NCI-H1436 (cell line): ENCODE results near the gene MCM6.
A peak's percentile ranks its signal among the peaks of the same experiment; 100 is the strongest.
"Not testable (repeated sequence)": the region's sequence is repeated elsewhere in the genome, so short reads cannot be mapped to it uniquely, and the experiment has no call there.

Source experiments
- DNase-seq: peaks from one replicate; lab custom pipeline; 2025; lab: John Stamatoyannopoulos, UW

The MCM6 gene

DNA sequence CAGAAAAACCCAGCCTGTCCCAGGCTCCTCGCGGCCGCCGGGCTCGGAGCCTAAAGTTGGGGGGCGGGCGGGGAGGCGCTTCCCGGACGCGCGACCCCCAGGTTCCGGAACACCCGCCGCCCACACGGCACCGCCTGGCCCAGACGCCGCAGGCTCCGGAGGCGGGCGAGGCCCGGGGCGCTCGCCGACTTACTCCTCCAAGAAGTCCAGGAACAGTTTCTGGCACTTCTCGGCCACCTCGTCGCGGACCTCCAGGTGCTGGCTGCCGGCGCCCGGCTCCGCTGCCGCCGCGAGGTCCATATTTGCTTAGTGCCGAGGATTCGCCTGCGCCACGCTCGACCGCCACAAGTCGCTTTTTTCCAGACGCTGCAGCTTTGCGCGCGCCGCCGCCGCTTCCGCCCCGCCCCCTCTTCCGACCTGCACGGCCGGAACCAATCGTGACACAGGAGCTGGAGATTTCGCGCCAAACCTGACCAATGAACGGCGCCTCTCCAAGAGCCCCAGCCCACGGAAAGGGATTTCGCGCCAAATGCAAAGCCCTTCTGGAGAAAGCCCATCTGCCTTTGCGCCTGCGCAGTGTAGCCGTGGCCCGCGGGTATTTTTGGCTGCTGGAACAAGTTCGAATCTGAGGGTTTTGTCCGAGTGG lies at the start of gene MCM6:
Gene MCM6 (minus strand): TSS at position 378 of the 646 bp plus-strand sequence. CDS start 78 bp downstream, at position 300.
- DNase-seq = peak; percentile 97

GRCh38 chr2:135925571-135925970 lies 49.3 kb upstream of the MCM6 start:
- DNase-seq = no peak

GRCh38 chr2:135916207-135916606 lies 40.0 kb upstream of the MCM6 start:
- DNase-seq = peak; percentile 2

DNA sequence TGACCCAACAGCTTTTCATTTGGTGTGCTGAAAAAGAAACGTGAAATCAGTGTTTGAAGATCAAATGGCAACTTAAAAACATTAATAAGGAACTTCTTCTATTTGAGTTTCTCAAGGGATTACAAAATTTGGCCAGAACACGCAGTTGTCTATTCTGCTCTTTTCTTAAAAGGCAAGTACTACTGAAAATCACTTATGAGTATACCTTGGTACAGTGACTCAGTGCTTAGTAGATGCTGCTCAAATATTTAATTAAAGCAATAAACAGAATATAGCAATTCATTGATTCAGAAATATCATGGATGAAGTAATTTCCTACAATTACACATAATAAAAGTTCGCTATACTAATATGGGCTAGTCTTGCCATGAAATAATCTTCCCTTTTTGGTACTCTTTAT lies 38.2 kb upstream of the MCM6 start:
- DNase-seq = no peak

DNA sequence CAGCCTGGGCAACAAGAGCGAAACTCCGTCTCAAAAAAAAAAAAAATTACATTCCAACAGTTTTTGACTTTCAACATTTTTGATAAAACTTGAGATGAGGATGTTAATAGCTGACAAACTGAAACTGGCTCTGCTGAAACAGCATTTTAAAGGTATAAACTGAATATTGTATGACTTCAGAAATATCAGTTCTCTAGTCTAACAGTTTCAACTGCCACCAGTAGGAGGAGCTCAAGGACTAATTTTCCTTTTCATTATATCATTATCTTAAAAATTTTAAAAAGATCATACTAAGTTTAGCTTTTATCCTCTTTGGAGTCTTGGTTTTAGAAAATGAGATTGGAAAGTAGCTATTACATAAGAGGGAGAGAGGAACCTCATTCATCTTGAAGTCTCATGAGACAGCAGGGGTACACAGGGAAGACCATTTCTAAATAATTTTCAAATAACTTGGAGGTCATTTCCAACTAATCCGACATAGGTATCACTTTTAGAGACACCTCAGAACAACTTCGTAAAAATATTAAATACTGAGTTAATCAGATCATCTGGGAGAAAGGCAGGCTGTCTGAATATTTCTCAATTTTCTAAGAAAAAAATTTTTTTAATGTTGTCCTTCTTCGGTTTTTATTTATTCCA lies 37.6 kb upstream of the MCM6 start:
- DNase-seq = peak; percentile 58

- DNase-seq = no peak
Measured at GRCh38 chr2:135909976-135910375, 33.7 kb upstream of the MCM6 start.

DNA sequence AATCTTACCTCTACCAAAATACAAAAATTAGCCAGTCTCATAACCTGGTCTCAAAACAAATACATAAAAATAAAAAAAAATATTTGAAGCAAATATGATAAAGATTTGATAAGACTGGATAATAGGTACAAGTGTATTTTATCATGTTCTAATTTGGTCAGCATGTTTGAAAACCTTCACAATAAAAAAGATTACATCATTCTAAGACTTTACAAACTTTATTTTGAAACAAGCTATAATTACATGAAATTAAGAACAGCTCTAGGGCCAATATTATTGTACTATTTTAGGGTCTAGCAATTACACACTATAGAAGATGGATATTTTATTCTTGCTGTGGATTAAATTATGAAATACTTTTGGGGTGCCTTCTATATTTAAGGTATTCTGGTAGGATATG lies 29.4 kb upstream of the MCM6 start:
- no peak for DNase-seq

DNA sequence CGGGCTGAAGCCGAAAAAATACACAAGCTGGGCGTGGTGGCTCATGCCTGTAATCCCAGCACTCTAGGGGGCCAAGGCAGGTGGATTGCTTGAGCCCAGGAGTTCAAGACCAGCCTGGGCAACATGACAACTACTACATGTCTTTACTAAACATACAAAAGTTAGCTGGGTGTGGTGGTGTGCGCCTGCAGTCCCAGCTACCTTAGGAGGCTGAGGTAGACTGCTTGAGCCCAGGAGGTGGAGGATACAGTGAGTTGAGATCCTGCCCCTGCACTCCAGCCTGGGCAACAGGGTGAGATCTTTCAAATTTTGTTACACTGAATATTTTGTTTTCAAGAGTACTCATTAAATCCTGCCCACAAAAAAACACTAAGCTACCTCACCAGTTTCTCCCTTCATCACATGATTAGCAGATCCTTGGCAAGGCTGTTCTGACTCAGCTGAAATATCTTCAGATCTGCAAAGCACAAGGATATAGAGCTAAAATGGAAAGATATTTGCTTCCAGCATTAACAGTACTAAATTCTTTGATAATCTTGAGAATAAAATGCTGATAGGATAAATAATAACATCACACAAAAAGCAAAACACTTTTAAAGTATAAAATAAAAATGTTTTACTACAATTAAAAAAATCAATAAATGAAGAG lies 28.2 kb upstream of the MCM6 start:
- DNase-seq = no peak

DNA sequence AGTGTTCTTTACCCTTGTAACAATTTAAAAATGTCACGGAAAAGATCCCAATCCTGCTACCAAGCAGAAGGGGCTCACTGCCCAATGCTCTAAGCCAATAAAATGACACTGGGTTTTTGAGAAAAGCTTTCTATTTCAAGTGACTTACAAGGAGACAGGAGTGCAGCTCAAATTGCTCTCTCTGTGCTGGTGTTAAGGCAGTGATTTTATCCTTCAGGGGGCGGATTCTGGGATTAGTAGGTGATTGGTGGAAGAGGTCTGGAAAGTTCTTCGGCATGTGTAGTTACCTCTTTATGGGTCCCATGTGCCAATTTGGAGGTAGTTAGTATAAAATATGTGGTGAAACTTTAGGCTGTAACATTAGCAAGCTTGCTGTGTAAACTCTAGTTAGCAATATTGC lies 27.4 kb upstream of the MCM6 start:
- DNase-seq = no peak

DNA sequence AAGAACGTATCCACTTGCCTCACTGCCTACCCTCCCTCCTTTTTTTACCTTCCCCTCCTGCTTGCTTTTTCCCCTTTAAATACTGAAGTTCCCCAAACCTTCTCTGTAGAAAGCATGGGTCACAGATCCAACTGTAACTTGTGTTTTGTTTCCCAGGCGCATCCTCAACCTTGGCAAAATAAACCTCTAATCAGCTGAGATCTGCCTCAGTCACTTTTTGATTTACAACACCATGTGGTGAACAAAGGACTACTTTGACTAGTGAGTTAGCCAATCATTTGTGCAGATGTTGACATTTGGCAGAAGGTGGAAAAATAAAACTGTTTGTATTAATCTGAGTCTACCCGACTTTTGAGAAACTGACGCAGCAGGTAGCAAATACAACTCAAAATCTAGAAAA lies 23.3 kb upstream of the MCM6 start:
- DNase-seq = no peak

- DNase-seq = no peak
Measured at GRCh38 chr2:135898234-135898786, 22.1 kb upstream of the MCM6 start.

DNA sequence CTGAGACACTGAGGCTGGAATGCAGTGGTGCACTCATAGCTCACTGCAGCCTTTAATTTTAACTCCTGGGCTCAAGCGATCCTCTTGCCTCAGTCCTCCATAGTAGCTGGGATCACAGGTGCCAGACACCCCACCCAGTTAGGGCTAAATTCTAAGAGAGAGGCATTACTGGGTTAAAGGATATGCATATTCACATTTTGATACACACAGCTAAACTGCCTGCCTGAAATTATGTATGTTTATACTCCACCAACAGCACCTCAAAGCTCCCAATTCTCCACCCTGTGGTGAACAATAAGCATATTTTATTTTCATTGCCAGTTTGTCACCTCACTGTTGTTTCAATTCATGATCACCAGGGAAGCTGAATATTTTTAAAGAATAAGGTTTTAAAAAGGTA lies 18.7 kb upstream of the MCM6 start:
- no peak for DNase-seq

- no peak for DNase-seq
Measured at GRCh38 chr2:135893374-135893794, 17.1 kb upstream of the MCM6 start.

DNA sequence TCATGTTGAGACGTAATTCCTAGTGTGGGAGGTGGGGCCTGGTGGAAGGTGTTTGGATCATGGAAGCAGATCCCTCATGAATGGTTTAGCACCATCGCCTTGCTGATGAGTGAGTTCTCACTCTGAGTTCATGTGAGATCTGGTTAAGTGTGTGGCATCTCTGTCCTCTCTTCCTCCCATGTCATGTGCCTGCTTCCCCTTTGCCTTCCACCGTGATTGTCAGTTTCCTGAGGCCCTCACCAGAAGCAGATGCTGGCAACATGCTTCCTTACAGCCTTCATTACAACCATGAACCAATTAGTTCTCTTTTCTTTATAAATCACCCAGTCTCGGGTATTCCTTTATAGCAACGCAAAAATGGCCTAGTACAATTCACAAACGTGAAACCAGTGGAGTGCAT lies 14.6 kb upstream of the MCM6 start:
- DNase-seq = no peak

- no peak for DNase-seq
Measured at GRCh38 chr2:135890149-135890548, 13.9 kb upstream of the MCM6 start.

DNA sequence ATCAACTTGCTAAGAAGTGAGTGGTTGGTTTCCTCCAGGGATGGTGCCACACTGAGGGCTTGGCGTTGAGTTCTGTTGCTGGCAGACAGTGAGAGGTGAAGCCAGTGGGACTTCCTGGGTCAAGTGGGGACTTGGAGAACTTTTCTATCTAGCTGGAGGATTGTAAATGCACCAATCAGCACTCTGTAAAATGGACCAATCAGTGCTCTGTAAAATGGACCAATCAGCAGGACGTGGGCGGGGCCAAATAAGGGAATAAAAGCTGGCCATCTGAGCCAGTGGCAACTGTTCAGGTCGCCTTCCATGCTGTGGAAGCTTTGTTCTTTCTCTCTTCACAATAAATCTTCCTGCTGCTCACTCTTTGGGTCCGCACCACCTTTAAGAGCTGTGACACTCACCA lies 12.3 kb upstream of the MCM6 start:
- not testable (repeated sequence) for DNase-seq

- DNase-seq = no peak
Measured at GRCh38 chr2:135885709-135886108, 9.5 kb upstream of the MCM6 start.

DNA sequence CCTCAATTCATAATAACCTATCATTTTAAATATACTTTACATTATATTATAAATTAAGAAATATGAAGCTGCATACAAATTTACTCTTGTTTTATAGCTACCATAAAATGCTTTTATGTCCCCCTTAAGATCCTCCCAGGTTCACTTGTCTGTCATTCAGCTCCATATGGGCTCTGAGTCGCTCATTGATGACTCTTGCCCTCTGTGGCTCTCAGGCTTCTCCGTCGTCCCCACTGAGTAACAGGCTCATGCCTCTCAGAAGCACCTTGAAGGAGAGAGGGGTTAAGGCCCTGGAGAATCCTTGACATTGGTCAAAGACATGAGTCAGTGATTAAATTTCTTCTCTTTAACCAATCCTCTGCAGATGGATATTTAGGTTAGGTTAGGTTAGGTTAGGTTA lies 6.2 kb upstream of the MCM6 start:
- no peak for DNase-seq

DNA sequence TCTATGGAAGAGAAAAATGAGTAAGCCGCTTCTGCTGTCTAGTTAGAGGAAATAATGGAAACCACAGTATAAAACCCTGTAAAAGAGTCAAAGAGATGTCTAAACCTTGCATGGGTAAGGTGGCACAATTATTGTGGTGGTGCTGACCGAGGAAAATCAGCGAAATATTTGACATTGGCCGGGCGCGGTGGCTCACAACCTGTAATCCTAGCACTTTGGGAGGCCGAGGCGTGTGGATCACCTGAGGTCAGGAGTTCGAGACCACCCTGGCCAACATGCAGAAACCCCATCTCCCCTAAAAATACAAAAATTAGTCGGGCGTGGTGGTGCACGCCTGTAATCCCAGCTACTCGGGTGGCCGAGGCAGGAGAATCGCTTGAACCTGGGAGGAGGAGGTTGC lies 527 bp upstream of the MCM6 start:
- DNase-seq = not testable (repeated sequence)

DNA sequence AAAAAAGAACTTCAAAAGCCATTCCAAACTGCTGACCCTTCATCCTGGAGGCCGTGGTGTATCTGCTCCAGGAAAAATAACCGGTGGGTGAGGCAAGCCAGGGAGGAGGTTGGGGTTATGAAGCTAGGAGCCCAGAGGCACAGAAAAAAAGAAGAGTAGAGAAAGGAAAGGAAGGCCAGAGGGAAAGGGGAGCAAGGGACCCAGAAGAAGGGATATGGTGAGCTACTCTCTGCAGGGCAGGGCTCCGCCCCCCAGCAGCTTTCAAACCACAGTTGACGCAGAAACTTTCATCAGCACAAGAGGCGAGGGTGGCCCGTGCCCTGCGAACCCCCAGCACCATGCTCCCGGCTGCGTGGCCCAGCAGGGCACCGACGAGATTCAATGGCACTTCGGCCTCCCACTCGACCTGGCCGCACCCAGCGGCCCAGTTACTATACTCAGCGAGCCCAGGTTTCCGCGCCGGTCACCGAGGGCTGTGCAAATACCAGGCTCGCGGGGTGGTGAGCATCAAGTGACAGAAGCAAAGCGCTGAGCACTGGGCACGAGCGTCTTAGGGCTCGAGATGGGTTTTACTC lies 665 bp downstream of the MCM6 start:
- peak; percentile 5 for DNase-seq

GRCh38 chr2:135874777-135875365 lies 1.4 kb downstream of the MCM6 start:
- DNase-seq = no peak

GRCh38 chr2:135870571-135870970 lies 5.7 kb downstream of the MCM6 start:
- no peak for DNase-seq
